Panc1 (cell line): Measurements from ENCODE around the gene WFS1.

Source experiments
- SIN3A ChIP-seq: IDR thresholded peaks from 2 replicates; pipeline ENCODE4 v1.6.1; 2012; ENCODE audit warnings: low read depth, mild to moderate bottlenecking, low read length, moderate library complexity, borderline replicate concordance; ENCODE audit not compliant: insufficient read depth
- TF ChIP-seq, protein P1 (sequence below): fragments of 450-650 bp; IDR thresholded peaks from 2 replicates; pipeline ENCODE4 v1.5.1; 2017; ENCODE audit warnings: mild to moderate bottlenecking

DNA sequence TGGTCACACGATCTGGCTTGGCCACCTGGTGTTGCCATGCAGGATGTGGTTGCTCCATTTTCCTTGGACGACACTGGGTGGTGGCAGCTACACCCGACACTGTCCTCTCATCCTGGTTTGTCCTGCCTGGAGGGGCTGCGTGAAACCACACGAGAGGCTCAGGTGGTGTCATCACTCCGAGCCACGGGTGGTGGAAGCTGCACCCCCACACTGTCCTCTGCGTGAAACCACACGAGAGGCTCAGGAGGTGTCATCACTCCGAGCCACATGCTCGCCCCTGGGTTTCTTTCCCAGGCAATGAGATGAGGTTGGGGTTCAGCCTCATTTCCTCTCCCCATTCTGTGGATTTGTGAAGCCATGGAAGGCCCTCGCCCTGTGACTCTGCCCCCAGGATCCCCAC is 34.3 kb downstream of the WFS1 start:
- TF ChIP-seq, protein P1, sequence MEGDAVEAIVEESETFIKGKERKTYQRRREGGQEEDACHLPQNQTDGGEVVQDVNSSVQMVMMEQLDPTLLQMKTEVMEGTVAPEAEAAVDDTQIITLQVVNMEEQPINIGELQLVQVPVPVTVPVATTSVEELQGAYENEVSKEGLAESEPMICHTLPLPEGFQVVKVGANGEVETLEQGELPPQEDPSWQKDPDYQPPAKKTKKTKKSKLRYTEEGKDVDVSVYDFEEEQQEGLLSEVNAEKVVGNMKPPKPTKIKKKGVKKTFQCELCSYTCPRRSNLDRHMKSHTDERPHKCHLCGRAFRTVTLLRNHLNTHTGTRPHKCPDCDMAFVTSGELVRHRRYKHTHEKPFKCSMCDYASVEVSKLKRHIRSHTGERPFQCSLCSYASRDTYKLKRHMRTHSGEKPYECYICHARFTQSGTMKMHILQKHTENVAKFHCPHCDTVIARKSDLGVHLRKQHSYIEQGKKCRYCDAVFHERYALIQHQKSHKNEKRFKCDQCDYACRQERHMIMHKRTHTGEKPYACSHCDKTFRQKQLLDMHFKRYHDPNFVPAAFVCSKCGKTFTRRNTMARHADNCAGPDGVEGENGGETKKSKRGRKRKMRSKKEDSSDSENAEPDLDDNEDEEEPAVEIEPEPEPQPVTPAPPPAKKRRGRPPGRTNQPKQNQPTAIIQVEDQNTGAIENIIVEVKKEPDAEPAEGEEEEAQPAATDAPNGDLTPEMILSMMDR, result no peak
- no peak for TF ChIP-seq SIN3A
